ENCODE measurements around the gene GPX5. TPM values are rescaled to one million over a fixed set of nuclear protein-coding genes. Genes with fewer than 3 reads are reported as not detected.
"Not testable (repeated sequence)": the region's sequence is repeated elsewhere in the genome, so short reads cannot be mapped to it uniquely, and the experiment has no call there.

Gene GPX5
- polyA plus RNA-seq, 1 donor = not detected

DNA sequence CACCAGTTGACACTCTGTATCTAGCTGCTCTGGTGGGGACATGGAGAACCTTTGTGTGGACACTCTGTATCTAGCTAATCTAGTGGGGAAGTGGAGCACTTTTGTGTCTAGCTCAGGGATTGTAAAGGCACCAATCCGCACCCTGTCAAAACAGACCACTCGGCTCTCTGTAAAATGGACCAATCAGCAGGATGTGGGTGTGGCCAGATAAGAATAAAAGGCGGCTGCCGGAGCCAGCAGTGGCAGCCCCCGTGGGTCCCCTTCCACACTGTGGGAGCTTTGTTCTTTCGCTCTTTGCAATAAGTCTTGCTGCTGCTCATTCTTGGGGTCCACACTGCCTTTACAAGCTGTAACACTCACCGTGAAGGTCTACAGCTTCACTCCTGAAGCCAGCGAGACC is 13.3 kb upstream of the GPX5 start:
- no CpG with 5 or more reads among the region's 8 CpGs for WGBS (ENCODE audit: insufficient coverage, low lambda C conversion rate)
- not testable (repeated sequence) for H3K4me1 ChIP-seq (ENCODE audit: control insufficient read depth, insufficient read depth, low read length); H3K4me3 ChIP-seq (ENCODE audit: low read length); DNase-seq; H3K9me3 ChIP-seq (ENCODE audit: control insufficient read depth, low read depth, low read length); H3K27ac ChIP-seq (ENCODE audit: low read length); H3K36me3 ChIP-seq (ENCODE audit: control insufficient read depth, insufficient read depth, low read length)
- peaks cover 19% of the 10 kb centered on the region for H3K27me3 ChIP-seq (ENCODE audit: control insufficient read depth, insufficient read depth, low read length)

- no peak for DNase-seq
- Histone ChIP-seq H3K27me3 (ENCODE audit: control insufficient read depth, insufficient read depth, low read length) (peaks cover 34% of the 10 kb centered on the region), H3K36me3 (ENCODE audit: control insufficient read depth, insufficient read depth, low read length) (no peaks in the 10 kb centered on the region), H3K27ac (ENCODE audit: low read length) (no peak within 1 kb of the TSS), H3K4me3 (ENCODE audit: low read length) (no peak within 1 kb of the TSS), H3K9me3 (ENCODE audit: control insufficient read depth, low read depth, low read length) (peaks cover 4% of the 10 kb centered on the region), H3K4me1 (ENCODE audit: control insufficient read depth, insufficient read depth, low read length) (no peaks in the 10 kb centered on the region)
- no CpG with 5 or more reads among the region's 4 CpGs for WGBS (ENCODE audit: insufficient coverage, low lambda C conversion rate)
Measured at GRCh38 chr6:28515676-28516075, 10.0 kb upstream of the GPX5 start, which contains the start of gene GPX6. TSS of gene GPX6 (minus strand) at chr6:28515793. CDS start at chr6:28515743, 50 bp downstream.

- Histone ChIP-seq H3K4me1 (ENCODE audit: control insufficient read depth, insufficient read depth, low read length) (no peaks in the 10 kb centered on the region), H3K27ac (ENCODE audit: low read length) (no peak overlapping the region), H3K27me3 (ENCODE audit: control insufficient read depth, insufficient read depth, low read length) (peaks cover 36% of the 10 kb centered on the region), H3K36me3 (ENCODE audit: control insufficient read depth, insufficient read depth, low read length) (no peaks in the 10 kb centered on the region), H3K9me3 (ENCODE audit: control insufficient read depth, low read depth, low read length) (no peaks in the 10 kb centered on the region), H3K4me3 (ENCODE audit: low read length) (no peak overlapping the region)
- no peak for DNase-seq
- WGBS (ENCODE audit: insufficient coverage, low lambda C conversion rate) = no CpG with 5 or more reads among the region's 2 CpGs
Measured at GRCh38 chr6:28517964-28518363, 7.7 kb upstream of the GPX5 start.

- Histone ChIP-seq H3K9me3 (ENCODE audit: control insufficient read depth, low read depth, low read length) (no peaks in the 10 kb centered on the region), H3K36me3 (ENCODE audit: control insufficient read depth, insufficient read depth, low read length) (no peaks in the 10 kb centered on the region), H3K27me3 (ENCODE audit: control insufficient read depth, insufficient read depth, low read length) (peaks cover 32% of the 10 kb centered on the region), H3K27ac (ENCODE audit: low read length) (no peak overlapping the region), H3K4me1 (ENCODE audit: control insufficient read depth, insufficient read depth, low read length) (no peaks in the 10 kb centered on the region), H3K4me3 (ENCODE audit: low read length) (no peak overlapping the region)
- DNase-seq = no peak
Measured at GRCh38 chr6:28522594-28523240, 3.0 kb upstream of the GPX5 start.

DNA sequence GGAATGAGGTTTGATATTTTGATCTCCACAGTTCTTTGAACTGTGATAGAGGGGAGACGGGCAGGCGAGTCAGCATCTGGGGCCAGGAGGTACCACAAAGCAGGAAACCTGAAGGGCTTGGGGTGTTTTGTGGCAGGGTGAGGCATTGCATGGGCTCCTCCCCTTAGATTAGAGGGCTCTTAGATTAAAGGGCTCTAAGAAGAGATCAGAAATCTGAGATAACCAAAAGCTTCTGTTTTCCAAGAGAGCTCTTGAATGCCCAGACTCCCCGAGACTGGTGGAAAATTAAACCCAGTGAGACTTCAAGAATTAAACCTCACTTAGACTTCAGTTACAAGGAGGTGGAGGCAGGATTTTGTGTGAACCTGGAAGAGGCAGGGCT is 2.4 kb upstream of the GPX5 start:
- H3K4me3 ChIP-seq (ENCODE audit: low read length) = no peak overlapping the region
- WGBS (ENCODE audit: insufficient coverage, low lambda C conversion rate) = no CpG with 5 or more reads among the region's 3 CpGs
- peaks cover 33% of the 10 kb centered on the region for H3K27me3 ChIP-seq (ENCODE audit: control insufficient read depth, insufficient read depth, low read length)
- H3K27ac ChIP-seq (ENCODE audit: low read length) = no peak overlapping the region
- DNase-seq = no peak
- no peaks in the 10 kb centered on the region for H3K4me1 ChIP-seq (ENCODE audit: control insufficient read depth, insufficient read depth, low read length)
- no peaks in the 10 kb centered on the region for H3K36me3 ChIP-seq (ENCODE audit: control insufficient read depth, insufficient read depth, low read length)
- no peaks in the 10 kb centered on the region for H3K9me3 ChIP-seq (ENCODE audit: control insufficient read depth, low read depth, low read length)

- WGBS (ENCODE audit: insufficient coverage, low lambda C conversion rate) = no CpG with 5 or more reads among the region's 1 CpG
- Histone ChIP-seq H3K9me3 (ENCODE audit: control insufficient read depth, low read depth, low read length) (no peaks in the 10 kb centered on the region), H3K4me1 (ENCODE audit: control insufficient read depth, insufficient read depth, low read length) (no peaks in the 10 kb centered on the region), H3K4me3 (ENCODE audit: low read length) (peak overlapping the region; percentile 18), H3K27me3 (ENCODE audit: control insufficient read depth, insufficient read depth, low read length) (peaks cover 29% of the 10 kb centered on the region), H3K36me3 (ENCODE audit: control insufficient read depth, insufficient read depth, low read length) (no peaks in the 10 kb centered on the region), H3K27ac (ENCODE audit: low read length) (no peak overlapping the region)
- DNase-seq = no peak
Measured at GRCh38 chr6:28530777-28531176, 5.1 kb downstream of the GPX5 start.

GRCh38 chr6:28531479-28532128 is 5.9 kb downstream of the GPX5 start:
- no peaks in the 10 kb centered on the region for H3K9me3 ChIP-seq (ENCODE audit: control insufficient read depth, low read depth, low read length)
- no peak overlapping the region for H3K27ac ChIP-seq (ENCODE audit: low read length)
- no peak for DNase-seq
- no CpG with 5 or more reads among the region's 7 CpGs for WGBS (ENCODE audit: insufficient coverage, low lambda C conversion rate)
- H3K36me3 ChIP-seq (ENCODE audit: control insufficient read depth, insufficient read depth, low read length) = no peaks in the 10 kb centered on the region
- peaks cover 27% of the 10 kb centered on the region for H3K27me3 ChIP-seq (ENCODE audit: control insufficient read depth, insufficient read depth, low read length)
- no peaks in the 10 kb centered on the region for H3K4me1 ChIP-seq (ENCODE audit: control insufficient read depth, insufficient read depth, low read length)
- no peak overlapping the region for H3K4me3 ChIP-seq (ENCODE audit: low read length)

DNA sequence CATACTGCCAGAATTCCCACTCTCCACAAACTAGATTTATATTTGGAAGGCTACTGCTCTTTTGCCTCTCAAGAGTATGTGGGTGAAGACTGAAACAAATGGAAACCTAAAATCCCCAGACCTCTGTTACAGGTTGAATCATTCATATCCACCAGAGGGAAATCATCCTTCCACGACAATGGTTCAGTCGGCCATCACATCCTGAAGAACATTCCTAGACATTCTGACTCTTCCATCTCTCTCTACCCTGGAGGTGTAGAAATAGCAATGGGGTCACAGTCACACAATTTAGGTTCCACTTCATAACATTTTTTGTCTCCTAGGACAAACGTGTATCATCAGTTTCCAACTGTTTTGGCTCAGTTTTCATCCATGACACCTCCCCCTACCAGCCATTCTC is 8.6 kb downstream of the GPX5 start:
- Histone ChIP-seq H3K36me3 (ENCODE audit: control insufficient read depth, insufficient read depth, low read length) (no peaks in the 10 kb centered on the region), H3K4me3 (ENCODE audit: low read length) (no peak overlapping the region), H3K9me3 (ENCODE audit: control insufficient read depth, low read depth, low read length) (no peaks in the 10 kb centered on the region), H3K27ac (ENCODE audit: low read length) (no peak overlapping the region), H3K4me1 (ENCODE audit: control insufficient read depth, insufficient read depth, low read length) (no peaks in the 10 kb centered on the region), H3K27me3 (ENCODE audit: control insufficient read depth, insufficient read depth, low read length) (peaks cover 34% of the 10 kb centered on the region)
- DNase-seq = no peak
- no CpG with 5 or more reads among the region's 3 CpGs for WGBS (ENCODE audit: insufficient coverage, low lambda C conversion rate)

DNA sequence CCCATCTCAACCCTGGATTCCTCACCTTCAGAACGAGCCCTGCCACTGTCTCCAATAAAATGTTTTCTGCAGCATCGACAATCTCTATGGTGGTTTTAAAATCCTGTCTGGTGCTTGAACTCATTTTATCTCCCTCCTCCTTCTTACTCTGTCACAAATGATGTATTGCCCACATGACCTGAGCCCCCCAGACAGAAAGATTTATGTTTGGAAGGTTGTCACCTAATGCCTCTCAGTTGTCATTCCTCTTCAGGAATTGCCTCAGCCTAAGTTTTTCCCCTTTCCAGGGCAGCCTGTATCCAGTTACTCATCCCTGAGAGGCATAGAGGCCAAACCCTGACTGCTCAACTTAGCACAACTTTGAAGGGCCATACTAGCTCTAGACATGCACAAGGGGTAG is 9.2 kb downstream of the GPX5 start:
- no peaks in the 10 kb centered on the region for H3K9me3 ChIP-seq (ENCODE audit: control insufficient read depth, low read depth, low read length)
- no peak overlapping the region for H3K4me3 ChIP-seq (ENCODE audit: low read length)
- H3K4me1 ChIP-seq (ENCODE audit: control insufficient read depth, insufficient read depth, low read length) = no peaks in the 10 kb centered on the region
- DNase-seq = no peak
- H3K27ac ChIP-seq (ENCODE audit: low read length) = no peak overlapping the region
- WGBS (ENCODE audit: insufficient coverage, low lambda C conversion rate) = 40% methylated on average over 1 of the region's 2 CpGs
- peaks cover 38% of the 10 kb centered on the region for H3K27me3 ChIP-seq (ENCODE audit: control insufficient read depth, insufficient read depth, low read length)
- H3K36me3 ChIP-seq (ENCODE audit: control insufficient read depth, insufficient read depth, low read length) = no peaks in the 10 kb centered on the region

GRCh38 chr6:28537065-28537464 is 11.4 kb downstream of the GPX5 start:
- DNase-seq = peak in 1 of 2 donors; percentile 7
- WGBS (ENCODE audit: insufficient coverage, low lambda C conversion rate) = 21% methylated on average over 5 of the region's 18 CpGs
- no peak overlapping the region for H3K27ac ChIP-seq (ENCODE audit: low read length)
- no peaks in the 10 kb centered on the region for H3K9me3 ChIP-seq (ENCODE audit: control insufficient read depth, low read depth, low read length)
- peaks cover 40% of the 10 kb centered on the region for H3K27me3 ChIP-seq (ENCODE audit: control insufficient read depth, insufficient read depth, low read length)
- no peak overlapping the region for H3K4me3 ChIP-seq (ENCODE audit: low read length)
- no peaks in the 10 kb centered on the region for H3K36me3 ChIP-seq (ENCODE audit: control insufficient read depth, insufficient read depth, low read length)
- H3K4me1 ChIP-seq (ENCODE audit: control insufficient read depth, insufficient read depth, low read length) = no peaks in the 10 kb centered on the region
